CD4-positive, alpha-beta T cell (primary cell): ENCODE results near the gene ATL3. TPM values are rescaled to one million over a fixed set of nuclear protein-coding genes. Genes with fewer than 3 reads are reported as not detected.
A peak's percentile ranks its signal among the peaks of the same experiment; 100 is the strongest.

Source experiments
- ATAC-seq: fragments of 200-7000 bp; cut with Tn5 transposase; one replicate; pipeline ENCODE4 v1.10.0; 2022; ENCODE audit warnings: mild to moderate bottlenecking; ENCODE audit not compliant: poor library complexity
- CTCF ChIA-PET: fragments of 350-600 bp; sonication (Branson Sonifier 250); formaldehyde crosslinking; loops from one replicate; lab custom pipeline; 2021; ENCODE audit warnings: antibody characterized with exemption, inconsistent platforms; lab: Charles Lee
- POLR2A ChIA-PET: fragments of 350-600 bp; sonication (Branson Sonifier 250); formaldehyde crosslinking; loops from one replicate; lab custom pipeline; 2021; ENCODE audit warnings: antibody characterized with exemption, inconsistent platforms; lab: Charles Lee
- DNase-seq, 14 experiments: peaks; one replicate each; pipeline ENCODE4 v3.0.0-alpha.2; 2013 to 2020; ENCODE audit warnings: mixed read lengths in 2 of 14
- H3K27ac ChIP-seq, 2 donors: one replicate each; pipeline versions ENCODE4 v1.5.1 to v1.7.0; 2013; ENCODE audit warnings: low read length in 2 of 2, low read depth in 1 of 2, mild to moderate bottlenecking in 1 of 2
- H3K27me3 ChIP-seq, 2 experiments: 1 replicate in 1 of 2; 2 replicates in 1 of 2; pipeline versions ENCODE4 v1.6.1 to v1.7.0; 2013; ENCODE audit warnings: low read length in 2 of 2, control low read depth in 1 of 2, mild to moderate bottlenecking in 1 of 2, moderate library complexity in 1 of 2; ENCODE audit not compliant: insufficient read depth in 2 of 2, control insufficient read depth in 1 of 2
- H3K36me3 ChIP-seq: one replicate; pipeline ENCODE4 v1.6.1; 2013; ENCODE audit warnings: low read length, control low read depth; ENCODE audit not compliant: insufficient read depth
- H3K4me1 ChIP-seq: one replicate; pipeline ENCODE4 v1.6.1; 2013; ENCODE audit warnings: low read length, control low read depth; ENCODE audit not compliant: insufficient read depth
- H3K4me3 ChIP-seq: one replicate; pipeline ENCODE4 v1.5.1; 2013; ENCODE audit warnings: mild to moderate bottlenecking, low read length, moderate library complexity
- H3K9me3 ChIP-seq, 2 experiments: 1 replicate in 1 of 2; 2 replicates in 1 of 2; pipeline versions ENCODE4 v1.6.1 to v1.7.0; 2013; ENCODE audit warnings: low read length in 2 of 2, mild to moderate bottlenecking in 2 of 2, control low read depth in 1 of 2, moderate library complexity in 1 of 2; ENCODE audit not compliant: control insufficient read depth in 1 of 2, insufficient read depth in 1 of 2
- H3K27ac Mint-ChIP-seq: one replicate; pipeline ENCODE4 v1.8.0; 2020; ENCODE audit warnings: mixed read lengths
- H3K27me3 Mint-ChIP-seq: one replicate; pipeline ENCODE4 v1.8.0; 2021; ENCODE audit warnings: mixed read lengths
- H3K36me3 Mint-ChIP-seq: one replicate; pipeline ENCODE4 v1.8.0; 2021; ENCODE audit warnings: low read depth, mixed read lengths
- H3K4me1 Mint-ChIP-seq: one replicate; pipeline ENCODE4 v1.8.0; 2021; ENCODE audit warnings: low read depth, mixed read lengths
- H3K4me3 Mint-ChIP-seq: one replicate; pipeline ENCODE4 v1.8.0; 2020; ENCODE audit warnings: mild to moderate bottlenecking, mixed read lengths
- H3K9me3 Mint-ChIP-seq: one replicate; pipeline ENCODE4 v1.8.0; 2020; ENCODE audit warnings: mixed read lengths
- CTCF ChIP-seq: fragments of 200-600 bp; IDR thresholded peaks from one replicate; pipeline ENCODE4 v1.8.0; 2022; ENCODE audit warnings: antibody characterized with exemption, mild to moderate bottlenecking
- intact Hi-C, 2 experiments: fragments of 100-400 bp; cut with DNase I in 1 of 2; cut with micrococcal nuclease in 1 of 2; formaldehyde crosslinking; loops; one replicate each; pipeline versions ENCODE4 v1.15.1 to v1.9.0; 2023 to 2025; cut with DNase I, micrococcal nuclease
- total RNA-seq, 174 experiments: library from RNA in 2 of 174; stranded (reverse) in 2 of 174; gene quantifications; one replicate each; pipeline ENCODE4 v1.2.3 and lab custom pipeline; 2021 to 2026

Gene ATL3
- total RNA-seq, 2 experiments from 2014 or later = 14.5 to 16.5 TPM

GRCh38 chr11:63666874-63667273 is 4.3 kb downstream of the ATL3 start:
- TF ChIP-seq CTCF = no peak
- H3K27ac Mint-ChIP-seq = no peak overlapping the region
- ChIA-PET POLR2A (interaction anchor here (0.6 kb wide), 1 partner anchor 14 kb away, joined by 3 read pairs; no protein-coding TSS in a partner anchor), CTCF (no interaction called here)
- H3K27me3 Mint-ChIP-seq = no peaks in the 10 kb centered on the region
- Histone ChIP-seq H3K27ac (no peak overlapping the region), H3K9me3 (no peaks in the 10 kb centered on the region), H3K4me3 (no peak overlapping the region), H3K36me3 (peaks cover 5% of the 10 kb centered on the region), H3K27me3 (no peaks in the 10 kb centered on the region), H3K4me1 (peaks cover 23% of the 10 kb centered on the region)
- no peaks in the 10 kb centered on the region for H3K9me3 Mint-ChIP-seq
- peaks cover 52% of the 10 kb centered on the region for H3K4me1 Mint-ChIP-seq
- no peak for DNase-seq
- H3K36me3 Mint-ChIP-seq = peaks cover 5% of the 10 kb centered on the region
- intact Hi-C loops = no loop called here
- H3K4me3 Mint-ChIP-seq = no peak overlapping the region
- ATAC-seq = no peak

GRCh38 chr11:63663809-63664208 is 7.4 kb downstream of the ATL3 start:
- no peak overlapping the region for H3K27ac ChIP-seq
- ChIA-PET POLR2A (no interaction called here), CTCF (no interaction called here)
- no peak for DNase-seq
- no peak overlapping the region for H3K4me3 ChIP-seq
- no peak overlapping the region for H3K4me3 Mint-ChIP-seq
- H3K4me1 ChIP-seq = peaks cover 14% of the 10 kb centered on the region
- no peak overlapping the region for H3K27ac Mint-ChIP-seq
- peaks cover 6% of the 10 kb centered on the region for H3K36me3 Mint-ChIP-seq
- no peaks in the 10 kb centered on the region for H3K9me3 ChIP-seq
- H3K36me3 ChIP-seq = peaks cover 5% of the 10 kb centered on the region
- intact Hi-C loops = no loop called here
- no peak for TF ChIP-seq CTCF
- H3K9me3 Mint-ChIP-seq = no peaks in the 10 kb centered on the region
- no peak for ATAC-seq
- no peaks in the 10 kb centered on the region for H3K27me3 ChIP-seq
- H3K27me3 Mint-ChIP-seq = no peaks in the 10 kb centered on the region
- peaks cover 57% of the 10 kb centered on the region for H3K4me1 Mint-ChIP-seq

GRCh38 chr11:63660972-63661371 is 10.2 kb downstream of the ATL3 start:
- no peaks in the 10 kb centered on the region for H3K9me3 Mint-ChIP-seq
- intact Hi-C loops = no loop called here
- H3K27me3 Mint-ChIP-seq = no peaks in the 10 kb centered on the region
- ChIA-PET POLR2A (no interaction called here), CTCF (interaction anchor here (1.1 to 1.2 kb wide), 2 partner anchors 22 to 78 kb away, joined by 3 read pairs; no protein-coding TSS in a partner anchor)
- Histone ChIP-seq H3K27me3 (no peaks in the 10 kb centered on the region), H3K4me1 (peaks cover 8% of the 10 kb centered on the region), H3K9me3 (no peaks in the 10 kb centered on the region), H3K36me3 (peaks cover 6% of the 10 kb centered on the region), H3K27ac (no peak overlapping the region), H3K4me3 (no peak overlapping the region)
- H3K4me3 Mint-ChIP-seq = no peak overlapping the region
- peak overlapping the region; percentile 5 for H3K27ac Mint-ChIP-seq
- TF ChIP-seq CTCF = no peak
- H3K4me1 Mint-ChIP-seq = peaks cover 48% of the 10 kb centered on the region
- no peak for ATAC-seq
- H3K36me3 Mint-ChIP-seq = peaks cover 31% of the 10 kb centered on the region
- no peak for DNase-seq
